Thoracic aorta (tissue), 2 donors: ENCODE data around the gene TAS2R1. TPM values are rescaled to one million over a fixed set of nuclear protein-coding genes. Genes with fewer than 3 reads are reported as not detected.
"Not testable (repeated sequence)": the region's sequence is repeated elsewhere in the genome, so short reads cannot be mapped to it uniquely, and the experiment has no call there.

Source experiments
- ATAC-seq: fragments of 150-250 bp; one replicate; pipeline ENCODE4 v1.8.0; 2017; ENCODE audit warnings: low read depth; ENCODE audit not compliant: insufficient number of reproducible peaks, low FRiP score
- DNase-seq: peaks from one replicate; pipeline ENCODE4 v3.0.0-alpha.2; 2020; ENCODE audit warnings: low spot score
- H3K27ac ChIP-seq, 2 donors: fragments of 200-600 bp; sonication (generic); 1 replicate in 1 of 2; 2 replicates in 1 of 2; pipeline ENCODE4 v1.5.1; 2016; ENCODE audit warnings: mild to moderate bottlenecking in 2 of 2, moderate library complexity in 2 of 2
- H3K27me3 ChIP-seq: fragments of 200-600 bp; sonication (generic); replicated peaks from 2 replicates; pipeline ENCODE4 v1.6.0; 2016; ENCODE audit warnings: mild to moderate bottlenecking; ENCODE audit not compliant: insufficient read depth
- H3K36me3 ChIP-seq: fragments of 200-600 bp; sonication (generic); one replicate; pipeline ENCODE4 v1.5.1; 2016
- H3K4me1 ChIP-seq, 2 donors: fragments of 200-600 bp; sonication (generic); 1 replicate in 1 of 2; 2 replicates in 1 of 2; pipeline versions ENCODE4 v1.5.1 to v1.6.0; 2016; ENCODE audit warnings: low read depth in 2 of 2, mild to moderate bottlenecking in 1 of 2; ENCODE audit not compliant: control insufficient read depth in 1 of 2
- H3K4me3 ChIP-seq: fragments of 200-600 bp; sonication (generic); 2 replicates; pipeline ENCODE4 v1.5.1; 2016; ENCODE audit warnings: mild to moderate bottlenecking
- H3K9me3 ChIP-seq: fragments of 200-600 bp; sonication (generic); 2 replicates; pipeline ENCODE4 v1.5.1; 2016
- total RNA-seq, 2 donors: library from RNA; depleted of rRNA; stranded (reverse); fragments of >200 nt; gene quantifications; one replicate each; pipeline versions ENCODE4 v1.1.0 to v1.2.3, GENCODE V29; 2016
- TF ChIP-seq, protein P1 (sequence below): fragments of 200-600 bp; sonication (generic); IDR thresholded peaks from one replicate; pipeline ENCODE4 v1.5.1; 2019; ENCODE audit warnings: antibody characterized with exemption

Gene TAS2R1
- total RNA-seq, 2 donors from 2014 or later, result not detected

DNA sequence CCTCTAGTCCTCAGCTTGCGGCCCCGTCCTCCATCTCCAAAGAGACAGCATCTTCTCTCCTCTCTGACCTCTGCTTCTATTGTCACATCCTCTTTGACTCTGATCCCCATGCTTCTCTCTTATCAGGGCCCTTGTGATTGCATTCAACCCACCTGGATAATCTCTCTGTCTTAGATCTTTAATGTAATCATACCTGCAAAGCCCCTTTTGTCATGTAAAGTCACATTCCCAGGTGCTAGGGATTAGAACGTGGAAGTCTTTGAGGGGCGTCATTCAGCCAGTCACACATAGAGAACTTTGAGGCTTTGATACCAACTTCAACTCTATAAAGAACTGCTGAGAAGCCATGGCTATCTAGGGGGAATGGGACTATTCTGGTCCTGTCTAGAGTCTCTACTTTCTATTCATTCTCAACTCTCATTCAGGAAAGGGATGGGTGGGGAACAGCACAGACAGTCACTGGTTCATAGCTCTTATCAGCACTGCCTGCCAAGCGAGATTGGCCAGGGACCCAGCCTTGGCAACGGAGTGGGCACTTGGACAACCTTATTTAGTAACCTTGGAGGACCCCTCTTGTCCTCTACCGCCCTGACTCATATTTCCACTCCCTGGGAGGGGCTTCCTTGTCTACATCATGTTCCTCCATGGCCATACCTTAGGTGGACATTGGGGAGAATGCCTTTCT is 29.0 kb downstream of the TAS2R1 start:
- no peak overlapping the region for H3K4me3 ChIP-seq
- peaks cover 0 to 9% of the 10 kb centered on the region in 2 donors for H3K4me1 ChIP-seq
- TF ChIP-seq, protein P1, sequence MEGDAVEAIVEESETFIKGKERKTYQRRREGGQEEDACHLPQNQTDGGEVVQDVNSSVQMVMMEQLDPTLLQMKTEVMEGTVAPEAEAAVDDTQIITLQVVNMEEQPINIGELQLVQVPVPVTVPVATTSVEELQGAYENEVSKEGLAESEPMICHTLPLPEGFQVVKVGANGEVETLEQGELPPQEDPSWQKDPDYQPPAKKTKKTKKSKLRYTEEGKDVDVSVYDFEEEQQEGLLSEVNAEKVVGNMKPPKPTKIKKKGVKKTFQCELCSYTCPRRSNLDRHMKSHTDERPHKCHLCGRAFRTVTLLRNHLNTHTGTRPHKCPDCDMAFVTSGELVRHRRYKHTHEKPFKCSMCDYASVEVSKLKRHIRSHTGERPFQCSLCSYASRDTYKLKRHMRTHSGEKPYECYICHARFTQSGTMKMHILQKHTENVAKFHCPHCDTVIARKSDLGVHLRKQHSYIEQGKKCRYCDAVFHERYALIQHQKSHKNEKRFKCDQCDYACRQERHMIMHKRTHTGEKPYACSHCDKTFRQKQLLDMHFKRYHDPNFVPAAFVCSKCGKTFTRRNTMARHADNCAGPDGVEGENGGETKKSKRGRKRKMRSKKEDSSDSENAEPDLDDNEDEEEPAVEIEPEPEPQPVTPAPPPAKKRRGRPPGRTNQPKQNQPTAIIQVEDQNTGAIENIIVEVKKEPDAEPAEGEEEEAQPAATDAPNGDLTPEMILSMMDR, result no peak
- no peak for ATAC-seq
- H3K27ac ChIP-seq, result no peak overlapping the region
- H3K36me3 ChIP-seq, result no peaks in the 10 kb centered on the region
- no peak for DNase-seq
- H3K27me3 ChIP-seq, result no peaks in the 10 kb centered on the region
- no peaks in the 10 kb centered on the region for H3K9me3 ChIP-seq

DNA sequence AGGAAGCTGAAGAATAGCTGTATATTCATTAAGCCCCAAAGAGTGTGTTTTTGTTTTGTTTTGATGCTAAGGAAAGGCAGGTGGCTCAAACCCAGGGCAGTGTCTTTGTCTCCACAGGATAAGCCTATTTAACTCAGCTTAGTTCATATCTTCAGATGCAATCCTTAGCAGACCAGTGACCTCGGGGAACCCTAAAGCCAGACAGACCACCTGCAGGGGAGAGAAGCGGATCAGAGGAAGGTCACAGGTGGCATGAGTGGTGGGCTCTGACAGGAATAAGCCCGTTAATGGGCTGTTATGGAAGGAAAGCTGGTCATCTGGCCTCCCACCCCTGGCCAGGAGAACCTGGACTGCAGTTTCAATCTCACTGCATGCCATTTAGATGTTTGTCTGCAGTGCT is 30.8 kb downstream of the TAS2R1 start:
- Histone ChIP-seq H3K9me3 (no peaks in the 10 kb centered on the region), H3K27me3 (no peaks in the 10 kb centered on the region), H3K4me3 (no peak overlapping the region), H3K4me1 (peaks cover 0 to 11% of the 10 kb centered on the region in 2 donors), H3K27ac (no peak overlapping the region), H3K36me3 (no peaks in the 10 kb centered on the region)
- TF ChIP-seq, protein P1, result no peak
- ATAC-seq (no peak), DNase-seq (no peak)

DNA sequence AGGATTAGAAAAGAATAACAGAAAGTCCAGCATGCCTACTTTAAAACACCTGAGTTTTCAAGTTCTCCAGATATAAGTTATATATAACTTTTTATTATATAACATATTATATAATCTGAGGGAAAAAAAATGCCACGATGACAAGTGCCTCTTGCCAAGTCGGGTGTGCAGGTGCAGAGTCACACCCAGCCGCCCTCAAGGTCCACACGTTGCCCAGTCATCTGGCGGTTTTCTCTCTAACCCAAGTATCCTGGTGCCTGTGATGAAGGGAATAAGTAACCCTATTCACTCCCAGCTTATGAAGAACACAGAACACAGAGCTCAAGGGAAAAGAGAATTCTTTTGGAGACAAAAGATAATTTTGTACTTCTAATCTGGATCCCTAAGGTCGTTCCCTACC is 31.8 kb downstream of the TAS2R1 start:
- H3K4me3 ChIP-seq, H3K36me3 ChIP-seq, ATAC-seq, H3K9me3 ChIP-seq, DNase-seq, H3K27ac ChIP-seq, H3K27me3 ChIP-seq: not testable (repeated sequence)
- H3K4me1 ChIP-seq, result peaks cover 0 to 11% of the 10 kb centered on the region in 2 donors

DNA sequence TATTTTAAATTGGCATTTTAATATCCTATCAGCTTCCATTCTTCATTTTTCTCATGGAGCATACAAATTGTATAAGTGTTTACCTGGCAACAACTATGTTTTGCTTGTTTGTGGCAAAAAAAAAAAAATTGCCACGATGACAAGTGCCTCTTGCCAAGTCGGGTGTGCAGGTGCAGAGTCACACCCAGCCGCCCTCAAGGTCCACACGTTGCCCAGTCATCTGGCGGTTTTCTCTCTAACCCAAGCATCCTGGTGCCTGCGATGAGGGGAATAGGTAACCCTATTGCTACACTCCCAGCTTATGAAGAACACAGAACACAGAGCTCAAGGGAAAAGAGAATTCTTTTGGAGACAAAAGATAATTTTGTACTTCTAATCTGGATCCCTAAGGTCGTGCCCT is 32.8 kb downstream of the TAS2R1 start:
- H3K36me3 ChIP-seq, H3K4me3 ChIP-seq, ATAC-seq, H3K27me3 ChIP-seq, DNase-seq, H3K27ac ChIP-seq, H3K9me3 ChIP-seq: not testable (repeated sequence)
- peaks cover 0 to 11% of the 10 kb centered on the region in 2 donors for H3K4me1 ChIP-seq

DNA sequence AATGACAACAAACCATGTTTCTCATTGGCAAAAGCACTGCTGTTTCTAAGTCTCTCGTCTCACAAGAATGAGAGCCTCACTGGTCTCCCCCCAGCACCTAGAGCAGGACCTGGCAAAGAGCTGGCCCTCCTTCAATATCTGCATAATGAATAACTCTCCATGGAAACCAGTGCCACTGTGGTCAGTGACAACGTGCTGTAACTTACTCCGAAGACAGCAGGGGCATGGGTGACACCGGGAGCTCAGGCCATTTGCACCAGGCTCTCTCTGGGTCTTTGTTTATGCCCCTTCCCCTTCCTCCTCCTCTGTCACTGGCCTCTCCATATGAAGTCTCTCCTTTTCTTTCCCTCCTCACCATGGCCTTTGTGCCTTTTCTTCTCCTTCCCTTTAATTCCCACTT is 33.3 kb downstream of the TAS2R1 start:
- H3K27ac ChIP-seq, result no peak overlapping the region
- no peak overlapping the region for H3K4me3 ChIP-seq
- no peaks in the 10 kb centered on the region for H3K36me3 ChIP-seq
- H3K9me3 ChIP-seq, result no peaks in the 10 kb centered on the region
- DNase-seq (no peak), ATAC-seq (no peak)
- TF ChIP-seq, protein P1, result no peak
- no peaks in the 10 kb centered on the region for H3K27me3 ChIP-seq
- peaks cover 0 to 11% of the 10 kb centered on the region in 2 donors for H3K4me1 ChIP-seq

DNA sequence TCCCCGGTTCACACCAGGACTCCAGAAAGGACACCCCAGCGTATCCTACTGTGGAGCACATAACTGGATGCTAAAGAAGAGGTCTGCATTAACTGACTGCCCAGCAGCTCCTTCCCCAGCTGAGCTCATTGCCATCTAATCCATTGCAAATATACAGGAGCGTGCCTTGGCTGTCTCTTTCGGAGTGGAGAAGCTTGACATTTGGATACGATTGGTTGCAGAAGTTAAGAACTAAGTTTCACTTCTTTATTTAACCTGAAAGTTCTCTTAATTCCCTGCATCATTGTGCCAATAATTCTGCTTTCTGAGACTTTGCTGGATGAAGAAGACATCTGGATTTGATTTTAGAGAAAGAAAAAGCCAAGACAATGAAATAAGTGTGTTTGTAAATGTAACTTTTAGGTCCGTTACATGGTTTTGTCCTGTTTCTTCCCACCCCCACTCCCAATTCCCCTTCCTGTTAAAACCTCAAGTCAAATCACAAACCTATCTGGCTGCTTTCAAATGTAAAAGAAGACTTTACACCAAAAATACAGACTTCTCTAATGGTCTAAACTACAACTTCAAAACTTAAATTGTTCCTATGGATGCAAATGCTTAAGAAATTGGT is 33.9 kb downstream of the TAS2R1 start:
- Histone ChIP-seq H3K36me3 (no peaks in the 10 kb centered on the region), H3K27me3 (no peaks in the 10 kb centered on the region), H3K4me3 (peak overlapping the region; percentile 38), H3K9me3 (no peaks in the 10 kb centered on the region), H3K27ac (no peak overlapping the region), H3K4me1 (peaks cover 0 to 11% of the 10 kb centered on the region in 2 donors)
- ATAC-seq (no peak), DNase-seq (no peak)
- TF ChIP-seq, protein P1, result no peak
